WTC11 (cell line): ENCODE results near the gene CYP2F1. TPM values are rescaled to one million over a fixed set of nuclear protein-coding genes. Genes with fewer than 3 reads are reported as not detected.

Source experiments
- ATAC-seq: fragments of 200-7000 bp; cut with Tn5 transposase; 2 replicates; pipeline ENCODE4 v1.10.0; 2021; ENCODE audit warnings: mild to moderate bottlenecking, moderate library complexity
- CTCF ChIA-PET: fragments of 300-600 bp; sonication (Branson Sonifier 250); formaldehyde crosslinking; loops from one replicate; lab custom pipeline; 2021; ENCODE audit warnings: antibody characterized with exemption; lab: Charles Lee
- POLR2A ChIA-PET: fragments of 350-600 bp; sonication (Branson Sonifier 250); formaldehyde crosslinking; loops from one replicate; lab custom pipeline; 2021; ENCODE audit warnings: antibody characterized with exemption; lab: Charles Lee
- DNase-seq: peaks from one replicate; pipeline ENCODE4 v3.0.0; 2021; ENCODE audit warnings: low spot score
- H3K27ac Mint-ChIP-seq: 2 replicates; pipeline ENCODE4 v1.8.0; 2021; ENCODE audit warnings: mixed read lengths
- H3K27me3 Mint-ChIP-seq: 2 replicates; pipeline ENCODE4 v1.8.0; 2021; ENCODE audit warnings: low read depth, mild to moderate bottlenecking, moderate library complexity, mixed read lengths
- H3K36me3 Mint-ChIP-seq: 2 replicates; pipeline ENCODE4 v1.8.0; 2021; ENCODE audit warnings: mixed read lengths
- H3K4me1 Mint-ChIP-seq: 2 replicates; pipeline ENCODE4 v1.8.0; 2022; ENCODE audit warnings: mixed read lengths
- H3K4me3 Mint-ChIP-seq: 2 replicates; pipeline ENCODE4 v1.8.0; 2021; ENCODE audit warnings: mild to moderate bottlenecking, moderate library complexity, mixed read lengths
- H3K9me3 Mint-ChIP-seq: 2 replicates; pipeline ENCODE4 v1.8.0; 2021; ENCODE audit warnings: mixed read lengths
- AR ChIP-seq: fragments of 250-450 bp; sonication (Bioruptor Pico); IDR thresholded peaks from 2 replicates; pipeline ENCODE4 v1.9.0; 2021; ENCODE audit warnings: mild to moderate bottlenecking
- ATF1 ChIP-seq: sonication (generic); formaldehyde crosslinking; IDR thresholded peaks from 2 replicates; pipeline ENCODE4 v1.8.1; 2023; ENCODE audit warnings: mild to moderate bottlenecking, moderate library complexity, missing genetic modification reagents
- CTCF ChIP-seq: fragments of 200-600 bp; IDR thresholded peaks from 2 replicates; pipeline ENCODE4 v1.8.0; 2022; ENCODE audit warnings: antibody characterized with exemption
- GRHL2 ChIP-seq: fragments of 250-450 bp; sonication (Bioruptor Pico); IDR thresholded peaks from 2 replicates; pipeline ENCODE4 v1.8.0; 2022; ENCODE audit warnings: mild to moderate bottlenecking, moderate library complexity; ENCODE audit not compliant: insufficient replicate concordance, severe bottlenecking
- IRF1 ChIP-seq: sonication (generic); formaldehyde crosslinking; IDR thresholded peaks from 2 replicates; pipeline ENCODE4 v1.8.0; 2023; ENCODE audit warnings: missing genetic modification reagents
- JUN ChIP-seq: sonication (generic); formaldehyde crosslinking; IDR thresholded peaks from 2 replicates; pipeline ENCODE4 v1.8.0; 2023; ENCODE audit warnings: mild to moderate bottlenecking, missing genetic modification reagents
- SMAD3 ChIP-seq: sonication (generic); formaldehyde crosslinking; IDR thresholded peaks from 2 replicates; pipeline ENCODE4 v1.8.0; 2022; ENCODE audit warnings: missing genetic modification reagents, mild to moderate bottlenecking, borderline replicate concordance
- SP1 ChIP-seq: sonication (generic); formaldehyde crosslinking; conservative IDR thresholded peaks from 2 replicates; pipeline ENCODE4 v1.8.1; 2022; ENCODE audit warnings: missing genetic modification reagents
- TEAD4 ChIP-seq: sonication (generic); formaldehyde crosslinking; IDR thresholded peaks from 2 replicates; pipeline ENCODE4 v1.8.0; 2022; ENCODE audit warnings: mild to moderate bottlenecking, missing genetic modification reagents
- ZNF396 ChIP-seq: fragments of 250-450 bp; sonication (Bioruptor Pico); IDR thresholded peaks from 2 replicates; pipeline ENCODE4 v1.8.0; 2021; ENCODE audit warnings: mild to moderate bottlenecking, moderate library complexity, borderline replicate concordance
- total RNA-seq: library from RNA; stranded (reverse); gene quantifications from 3 replicates; pipeline ENCODE4 v1.2.3, GENCODE V29; 2021
- TF ChIP-seq, protein P1 (sequence below): sonication (generic); formaldehyde crosslinking; IDR thresholded peaks from 2 replicates; pipeline ENCODE4 v1.8.0; 2022; ENCODE audit warnings: mild to moderate bottlenecking, missing genetic modification reagents
- TF ChIP-seq, protein P2 (sequence below): sonication (generic); formaldehyde crosslinking; IDR thresholded peaks from 2 replicates; pipeline ENCODE4 v1.8.1; 2023; ENCODE audit warnings: mild to moderate bottlenecking, missing genetic modification reagents, moderate library complexity
- TF ChIP-seq, protein P3 (sequence below): fragments of 250-450 bp; sonication (Bioruptor Pico); IDR thresholded peaks from 2 replicates; pipeline ENCODE4 v1.9.0; 2021; ENCODE audit warnings: moderate library complexity, mild to moderate bottlenecking, inconsistent platforms, borderline replicate concordance
- TF ChIP-seq, protein P4 (sequence below): sonication (generic); formaldehyde crosslinking; IDR thresholded peaks from 2 replicates; pipeline ENCODE4 v1.8.1; 2023; ENCODE audit warnings: mild to moderate bottlenecking, missing genetic modification reagents, borderline replicate concordance

CYP2F1 gene
- total RNA-seq, 1 experiment from 2014 or later = 0.24 TPM

DNA sequence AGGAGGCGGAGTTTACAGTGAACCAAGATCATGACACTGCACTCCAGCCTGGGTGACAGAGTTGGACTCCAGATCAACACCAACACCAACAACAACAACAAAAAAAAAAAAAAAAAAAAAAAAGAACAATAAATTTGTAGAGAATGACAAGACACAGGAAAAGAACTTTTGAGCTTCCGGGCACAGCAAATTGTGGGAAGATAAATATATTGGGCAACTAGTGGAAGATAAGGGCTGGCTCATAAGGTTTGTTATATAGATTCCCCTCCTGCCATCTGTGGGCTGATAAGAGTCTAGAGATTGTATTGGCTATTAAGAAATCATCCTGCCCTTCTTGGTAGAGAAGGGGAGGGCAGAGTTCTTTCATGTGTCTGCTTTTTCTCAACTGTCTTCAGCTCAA is 45.6 kb downstream of the CYP2F1 start (continued):
- TF ChIP-seq SP1 (CRISPR knock-in tag) = no peak
- TF ChIP-seq, protein P1, sequence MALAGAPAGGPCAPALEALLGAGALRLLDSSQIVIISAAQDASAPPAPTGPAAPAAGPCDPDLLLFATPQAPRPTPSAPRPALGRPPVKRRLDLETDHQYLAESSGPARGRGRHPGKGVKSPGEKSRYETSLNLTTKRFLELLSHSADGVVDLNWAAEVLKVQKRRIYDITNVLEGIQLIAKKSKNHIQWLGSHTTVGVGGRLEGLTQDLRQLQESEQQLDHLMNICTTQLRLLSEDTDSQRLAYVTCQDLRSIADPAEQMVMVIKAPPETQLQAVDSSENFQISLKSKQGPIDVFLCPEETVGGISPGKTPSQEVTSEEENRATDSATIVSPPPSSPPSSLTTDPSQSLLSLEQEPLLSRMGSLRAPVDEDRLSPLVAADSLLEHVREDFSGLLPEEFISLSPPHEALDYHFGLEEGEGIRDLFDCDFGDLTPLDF = no peak
- no peak for TF ChIP-seq CTCF
- TF ChIP-seq GRHL2 = no peak

GRCh38 chr19:41161903-41162302 is 47.7 kb downstream of the CYP2F1 start:
- ChIA-PET POLR2A (no interaction called here), CTCF (interaction anchor here (0.6 to 1.7 kb wide), 9 partner anchors 13 to 411 kb away, joined by 3 to 10 read pairs (median 3); partner anchors contain the start of gene HNRNPUL1)
- ATAC-seq = peak; percentile 88
- TF ChIP-seq IRF1 = no peak
- peak; percentile 54 for TF ChIP-seq CTCF
- peak; percentile 73 for DNase-seq
- Mint-ChIP-seq H3K27ac (no peak overlapping the region), H3K4me1 (peaks cover 5% of the 10 kb centered on the region), H3K4me3 (no peak overlapping the region), H3K36me3 (peaks cover 13% of the 10 kb centered on the region), H3K27me3 (no peaks in the 10 kb centered on the region; the same call in 1 of the 2 replicates), H3K9me3 (peaks cover 5% of the 10 kb centered on the region)

DNA sequence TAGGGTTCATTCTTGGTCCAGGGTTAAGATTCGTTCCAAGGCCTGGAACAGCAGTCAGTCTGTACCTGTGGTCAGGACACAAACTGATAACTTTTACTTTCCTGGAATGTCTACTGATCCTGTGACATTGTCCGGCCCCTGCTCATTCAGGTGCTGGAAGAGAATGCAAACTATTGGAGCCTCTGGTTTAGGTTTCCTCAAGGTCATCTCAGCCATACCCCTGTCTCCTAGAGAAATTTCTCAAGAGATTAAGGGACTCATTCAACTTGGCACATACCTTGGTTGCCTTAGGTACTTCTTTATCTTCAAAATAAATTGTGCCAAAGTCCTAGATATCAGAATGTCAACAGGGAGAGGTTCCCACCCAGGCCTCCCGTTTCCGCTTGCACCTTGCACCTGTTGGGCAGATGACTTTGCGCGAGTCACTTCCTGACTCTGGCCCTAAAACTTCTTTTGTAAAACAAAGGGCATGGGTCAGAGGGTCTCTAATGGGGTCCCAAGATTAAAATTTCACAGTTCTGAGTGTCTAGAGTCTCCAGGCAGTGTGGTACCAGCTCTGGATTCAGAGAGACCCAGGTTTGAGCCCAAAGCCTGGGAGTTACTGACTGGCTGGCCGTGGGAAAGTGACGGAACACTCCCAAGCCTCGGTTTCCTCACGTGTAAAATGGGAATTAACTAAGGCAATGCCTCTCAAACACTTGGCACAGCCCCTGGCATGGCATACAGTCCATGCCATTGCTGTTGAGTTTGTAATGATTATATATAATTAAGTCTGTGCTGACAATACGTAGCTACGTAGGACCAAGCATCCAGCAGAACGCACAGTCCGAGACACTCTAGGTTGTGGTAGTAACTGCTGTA is 52.9 kb downstream of the CYP2F1 start:
- Mint-ChIP-seq H3K27ac (no peak overlapping the region; the same call in 1 of the 2 replicates), H3K4me1 (peaks cover 17% of the 10 kb centered on the region), H3K4me3 (no peak overlapping the region), H3K36me3 (peaks cover 5% of the 10 kb centered on the region), H3K9me3 (no peaks in the 10 kb centered on the region), H3K27me3 (no peaks in the 10 kb centered on the region)
- ChIA-PET CTCF (no interaction called here), POLR2A (no interaction called here)
- no peak for DNase-seq
- no peak for ATAC-seq
- TF ChIP-seq, protein P2, sequence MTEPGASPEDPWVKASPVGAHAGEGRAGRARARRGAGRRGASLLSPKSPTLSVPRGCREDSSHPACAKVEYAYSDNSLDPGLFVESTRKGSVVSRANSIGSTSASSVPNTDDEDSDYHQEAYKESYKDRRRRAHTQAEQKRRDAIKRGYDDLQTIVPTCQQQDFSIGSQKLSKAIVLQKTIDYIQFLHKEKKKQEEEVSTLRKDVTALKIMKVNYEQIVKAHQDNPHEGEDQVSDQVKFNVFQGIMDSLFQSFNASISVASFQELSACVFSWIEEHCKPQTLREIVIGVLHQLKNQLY (CRISPR knock-in tag) = no peak
- TF ChIP-seq TEAD4 (CRISPR knock-in tag) (no peak), SMAD3 (CRISPR knock-in tag) (no peak), ATF1 (no peak), JUN (no peak), AR (CRISPR knock-in tag) (no peak), ZNF396 (CRISPR knock-in tag) (no peak)
- TF ChIP-seq, protein P3, sequence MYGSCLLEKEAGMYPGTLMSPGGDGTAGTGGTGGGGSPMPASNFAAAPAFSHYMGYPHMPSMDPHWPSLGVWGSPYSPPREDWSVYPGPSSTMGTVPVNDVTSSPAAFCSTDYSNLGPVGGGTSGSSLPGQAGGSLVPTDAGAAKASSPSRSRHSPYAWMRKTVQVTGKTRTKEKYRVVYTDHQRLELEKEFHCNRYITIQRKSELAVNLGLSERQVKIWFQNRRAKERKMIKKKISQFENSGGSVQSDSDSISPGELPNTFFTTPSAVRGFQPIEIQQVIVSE = no peak
- TF ChIP-seq, protein P4, sequence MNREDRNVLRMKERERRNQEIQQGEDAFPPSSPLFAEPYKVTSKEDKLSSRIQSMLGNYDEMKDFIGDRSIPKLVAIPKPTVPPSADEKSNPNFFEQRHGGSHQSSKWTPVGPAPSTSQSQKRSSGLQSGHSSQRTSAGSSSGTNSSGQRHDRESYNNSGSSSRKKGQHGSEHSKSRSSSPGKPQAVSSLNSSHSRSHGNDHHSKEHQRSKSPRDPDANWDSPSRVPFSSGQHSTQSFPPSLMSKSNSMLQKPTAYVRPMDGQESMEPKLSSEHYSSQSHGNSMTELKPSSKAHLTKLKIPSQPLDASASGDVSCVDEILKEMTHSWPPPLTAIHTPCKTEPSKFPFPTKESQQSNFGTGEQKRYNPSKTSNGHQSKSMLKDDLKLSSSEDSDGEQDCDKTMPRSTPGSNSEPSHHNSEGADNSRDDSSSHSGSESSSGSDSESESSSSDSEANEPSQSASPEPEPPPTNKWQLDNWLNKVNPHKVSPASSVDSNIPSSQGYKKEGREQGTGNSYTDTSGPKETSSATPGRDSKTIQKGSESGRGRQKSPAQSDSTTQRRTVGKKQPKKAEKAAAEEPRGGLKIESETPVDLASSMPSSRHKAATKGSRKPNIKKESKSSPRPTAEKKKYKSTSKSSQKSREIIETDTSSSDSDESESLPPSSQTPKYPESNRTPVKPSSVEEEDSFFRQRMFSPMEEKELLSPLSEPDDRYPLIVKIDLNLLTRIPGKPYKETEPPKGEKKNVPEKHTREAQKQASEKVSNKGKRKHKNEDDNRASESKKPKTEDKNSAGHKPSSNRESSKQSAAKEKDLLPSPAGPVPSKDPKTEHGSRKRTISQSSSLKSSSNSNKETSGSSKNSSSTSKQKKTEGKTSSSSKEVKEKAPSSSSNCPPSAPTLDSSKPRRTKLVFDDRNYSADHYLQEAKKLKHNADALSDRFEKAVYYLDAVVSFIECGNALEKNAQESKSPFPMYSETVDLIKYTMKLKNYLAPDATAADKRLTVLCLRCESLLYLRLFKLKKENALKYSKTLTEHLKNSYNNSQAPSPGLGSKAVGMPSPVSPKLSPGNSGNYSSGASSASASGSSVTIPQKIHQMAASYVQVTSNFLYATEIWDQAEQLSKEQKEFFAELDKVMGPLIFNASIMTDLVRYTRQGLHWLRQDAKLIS (CRISPR knock-in tag) = no peak
